ENCODE data around the gene PLCB1.

PLCB1 gene

DNA sequence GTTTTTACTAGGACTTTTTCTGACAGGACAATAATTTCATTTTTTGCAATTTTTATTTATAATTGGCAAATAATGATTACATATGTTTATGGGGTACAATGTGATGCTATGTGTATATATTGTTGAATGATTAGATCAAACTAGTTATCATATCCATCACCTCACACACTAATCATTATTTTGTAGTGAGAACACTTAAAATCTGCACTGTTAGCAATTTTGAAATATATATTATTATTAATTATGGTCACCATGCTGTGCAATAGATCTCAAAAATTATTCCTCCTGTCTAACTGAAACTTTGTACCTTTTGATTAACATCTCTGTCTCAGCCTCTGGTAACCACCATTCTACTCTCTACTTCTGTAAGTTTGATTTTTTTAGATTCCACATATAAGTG lies 378.7 kb downstream of the PLCB1 start:
- no peak for DNase-seq (ENCODE audit: low spot score)
- TF ChIP-seq, protein P1, sequence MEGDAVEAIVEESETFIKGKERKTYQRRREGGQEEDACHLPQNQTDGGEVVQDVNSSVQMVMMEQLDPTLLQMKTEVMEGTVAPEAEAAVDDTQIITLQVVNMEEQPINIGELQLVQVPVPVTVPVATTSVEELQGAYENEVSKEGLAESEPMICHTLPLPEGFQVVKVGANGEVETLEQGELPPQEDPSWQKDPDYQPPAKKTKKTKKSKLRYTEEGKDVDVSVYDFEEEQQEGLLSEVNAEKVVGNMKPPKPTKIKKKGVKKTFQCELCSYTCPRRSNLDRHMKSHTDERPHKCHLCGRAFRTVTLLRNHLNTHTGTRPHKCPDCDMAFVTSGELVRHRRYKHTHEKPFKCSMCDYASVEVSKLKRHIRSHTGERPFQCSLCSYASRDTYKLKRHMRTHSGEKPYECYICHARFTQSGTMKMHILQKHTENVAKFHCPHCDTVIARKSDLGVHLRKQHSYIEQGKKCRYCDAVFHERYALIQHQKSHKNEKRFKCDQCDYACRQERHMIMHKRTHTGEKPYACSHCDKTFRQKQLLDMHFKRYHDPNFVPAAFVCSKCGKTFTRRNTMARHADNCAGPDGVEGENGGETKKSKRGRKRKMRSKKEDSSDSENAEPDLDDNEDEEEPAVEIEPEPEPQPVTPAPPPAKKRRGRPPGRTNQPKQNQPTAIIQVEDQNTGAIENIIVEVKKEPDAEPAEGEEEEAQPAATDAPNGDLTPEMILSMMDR (IDR thresholded peaks at IDR 0.05), result no peak
- no peak overlapping the region for H3K27ac ChIP-seq

DNA sequence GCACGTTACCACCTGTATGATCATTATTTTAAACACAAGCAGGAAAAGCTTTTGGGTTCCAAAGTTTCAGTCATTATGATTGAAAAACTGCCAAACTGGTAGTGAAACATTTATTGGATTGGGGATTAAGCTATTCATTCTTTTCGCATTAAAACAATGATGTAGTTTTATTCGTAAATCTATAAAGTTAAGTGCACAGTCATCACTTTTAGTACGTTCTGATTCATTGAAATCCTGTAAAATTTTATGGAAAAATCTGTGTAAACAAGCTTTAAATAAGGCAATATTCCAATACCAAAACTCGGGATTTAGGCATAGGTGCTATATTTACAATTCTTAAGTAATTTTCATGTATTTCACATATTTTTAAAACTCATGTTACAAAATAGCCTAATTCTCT lies 379.9 kb downstream of the PLCB1 start:
- no peak overlapping the region for H3K4me3 ChIP-seq
- DNase-seq (ENCODE audit: low spot score), result no peak
- TF ChIP-seq, protein P1 (IDR thresholded peaks at IDR 0.05), result no peak
- no peak overlapping the region for H3K27ac ChIP-seq

More for the DNA sequence above, 378.7 kb downstream of the PLCB1 start:
- no peak overlapping the region for H3K4me3 ChIP-seq

- TF ChIP-seq, protein P1 (IDR thresholded peaks at IDR 0.05), result no peak
- no peak for DNase-seq (ENCODE audit: low spot score)
- no peak overlapping the region for H3K4me3 ChIP-seq
- H3K27ac ChIP-seq, result no peak overlapping the region
Measured at GRCh38 chr20:8515810-8516435, 383.9 kb downstream of the PLCB1 start.

GRCh38 chr20:8518878-8519277 lies 386.8 kb downstream of the PLCB1 start:
- TF ChIP-seq, protein P1 (IDR thresholded peaks at IDR 0.05), result no peak
- Histone ChIP-seq H3K4me3 (no peak overlapping the region), H3K27ac (no peak overlapping the region)
- no peak for DNase-seq (ENCODE audit: low spot score)

DNA sequence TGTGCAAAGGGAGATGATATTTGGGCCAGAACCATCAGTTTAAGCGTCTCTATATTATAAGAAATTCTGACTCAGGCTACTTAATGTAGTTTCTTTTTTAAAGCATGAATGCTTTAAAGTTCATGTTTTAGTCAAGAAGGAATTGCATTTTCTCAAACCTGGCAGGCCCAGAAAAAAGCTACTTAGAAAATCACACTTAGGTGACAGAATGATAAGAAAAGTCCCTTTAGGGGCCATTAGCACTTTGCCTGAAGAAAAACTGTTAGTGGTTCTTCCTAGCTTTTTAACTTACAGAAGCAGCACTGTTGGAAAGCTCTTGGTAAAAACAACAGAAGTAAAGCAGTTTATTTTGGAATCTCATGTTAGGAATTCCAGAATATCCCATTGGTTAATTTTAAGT lies 387.8 kb downstream of the PLCB1 start:
- no peak for DNase-seq (ENCODE audit: low spot score)
- TF ChIP-seq, protein P1 (IDR thresholded peaks at IDR 0.05), result no peak
- Histone ChIP-seq H3K4me3 (no peak overlapping the region), H3K27ac (no peak overlapping the region)

DNA sequence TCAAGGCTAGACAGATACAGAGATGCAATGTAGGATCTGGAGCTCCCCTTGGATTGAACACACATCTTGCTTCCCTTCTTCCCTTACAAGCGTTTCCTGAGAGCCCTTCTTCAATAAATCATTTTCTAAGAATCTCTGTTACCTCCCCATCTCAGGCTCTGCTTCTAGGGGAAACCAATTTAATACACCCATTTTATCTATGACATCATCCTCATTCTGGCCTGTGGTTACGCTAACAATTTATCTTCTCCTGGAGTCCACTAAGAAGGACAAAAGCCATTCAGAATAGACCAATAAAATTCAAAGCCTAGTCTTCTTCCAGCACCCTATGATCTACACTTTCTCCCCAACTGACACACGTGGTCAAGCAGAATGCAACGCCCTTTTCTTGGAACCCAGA lies 390.1 kb downstream of the PLCB1 start:
- no peak overlapping the region for H3K27ac ChIP-seq
- no peak for DNase-seq (ENCODE audit: low spot score)
- TF ChIP-seq, protein P1 (IDR thresholded peaks at IDR 0.05), result no peak
- no peak overlapping the region for H3K4me3 ChIP-seq

GRCh38 chr20:8523684-8524083 lies 391.6 kb downstream of the PLCB1 start:
- no peak for DNase-seq (ENCODE audit: low spot score)
- Histone ChIP-seq H3K27ac (no peak overlapping the region), H3K4me3 (no peak overlapping the region)
- TF ChIP-seq, protein P1 (IDR thresholded peaks at IDR 0.05), result no peak
